PC-3 (cell line): ENCODE data around the gene RHOG. TPM values are rescaled to one million over a fixed set of nuclear protein-coding genes. Genes with fewer than 3 reads are reported as not detected.

Source experiments
- ATAC-seq: fragments of 200-7000 bp; cut with Tn5 transposase; 2 replicates; pipeline ENCODE4 v1.9.1; 2020; ENCODE audit warnings: mild to moderate bottlenecking, moderate library complexity
- BruUV-seq: library from RNA; stranded (reverse); fragments of 400-500 nt; replicated peaks from 2 replicates; lab custom pipeline; 2021; lab: Mats Ljungman, UMichigan
- CTCF ChIA-PET: fragments of 300-600 bp; sonication (Branson Sonifier 250); formaldehyde crosslinking; loops from one replicate; lab custom pipeline; 2022; ENCODE audit warnings: antibody characterized with exemption; lab: Charles Lee
- POLR2A ChIA-PET: fragments of 300-600 bp; sonication (Branson Sonifier 250); formaldehyde crosslinking; loops from one replicate; lab custom pipeline; 2022; ENCODE audit warnings: antibody characterized with exemption; ENCODE audit not compliant: unreplicated experiment; lab: Charles Lee
- DNase-seq: peaks from one replicate; pipeline ENCODE4 v3.0.0-alpha.2; 2015
- H2AFZ ChIP-seq: fragments of 300-600 bp; sonication (generic); 2 replicates; pipeline ENCODE4 v1.6.0; 2016; ENCODE audit warnings: antibody characterized with exemption, low read length
- H3F3A ChIP-seq: fragments of 300-600 bp; sonication (generic); one replicate; pipeline ENCODE4 v1.6.0; 2017; ENCODE audit warnings: antibody characterized with exemption, low read length, control low read depth, mild to moderate bottlenecking; ENCODE audit not compliant: unreplicated experiment
- H3K27ac ChIP-seq: fragments of 300-600 bp; sonication (generic); 2 replicates; pipeline ENCODE4 v1.5.1; 2016; ENCODE audit warnings: mild to moderate bottlenecking, low read length
- H3K27me3 ChIP-seq: fragments of 300-600 bp; sonication (generic); 2 replicates; pipeline ENCODE4 v1.6.1; 2016; ENCODE audit warnings: low read length, mixed read lengths
- H3K36me3 ChIP-seq: fragments of 300-600 bp; sonication (generic); 2 replicates; pipeline ENCODE4 v1.6.1; 2016; ENCODE audit warnings: low read depth, mixed run types, low read length, mixed read lengths
- H3K4me1 ChIP-seq: fragments of 300-600 bp; sonication (generic); 2 replicates; pipeline ENCODE4 v1.5.1; 2016; ENCODE audit warnings: low read length; ENCODE audit not compliant: insufficient read depth
- H3K4me2 ChIP-seq: fragments of 300-600 bp; sonication (generic); 2 replicates; pipeline ENCODE4 v1.6.0; 2016; ENCODE audit warnings: low read length
- H3K4me3 ChIP-seq: fragments of 300-600 bp; sonication (generic); 2 replicates; pipeline ENCODE4 v1.5.1; 2016; ENCODE audit warnings: mild to moderate bottlenecking, low read length, mixed read lengths
- H3K79me2 ChIP-seq: fragments of 300-600 bp; sonication (generic); 2 replicates; pipeline ENCODE4 v1.6.1; 2017; ENCODE audit warnings: low read length, mixed read lengths
- H3K9ac ChIP-seq: fragments of 300-600 bp; sonication (generic); 2 replicates; pipeline ENCODE4 v1.6.0; 2016; ENCODE audit warnings: mild to moderate bottlenecking, low read length
- H3K9me2 ChIP-seq: fragments of 300-600 bp; sonication (generic); replicated peaks from 2 replicates; pipeline ENCODE4 v1.6.1; 2016; ENCODE audit warnings: mixed run types, low read length, mixed read lengths
- H3K9me3 ChIP-seq: fragments of 300-600 bp; sonication (generic); 2 replicates; pipeline ENCODE4 v1.6.1; 2016; ENCODE audit warnings: low read length, mixed read lengths
- H4K20me1 ChIP-seq: fragments of 300-600 bp; sonication (generic); 2 replicates; pipeline ENCODE4 v1.6.1; 2016; ENCODE audit warnings: low read length, mixed read lengths
- EZH2 ChIP-seq: fragments of 300-600 bp; sonication (generic); IDR thresholded peaks from one replicate; pipeline ENCODE4 v1.6.1; 2017; ENCODE audit warnings: antibody characterized with exemption, mild to moderate bottlenecking, low read length; ENCODE audit not compliant: unreplicated experiment
- EZH2phosphoT487 ChIP-seq: fragments of 300-600 bp; sonication (generic); IDR thresholded peaks from 2 replicates; pipeline ENCODE4 v1.6.1; 2018; ENCODE audit warnings: mild to moderate bottlenecking, antibody characterized with exemption, low read length, borderline replicate concordance
- intact Hi-C: fragments of 100-400 bp; cut with micrococcal nuclease; formaldehyde crosslinking; loops from 2 replicates; pipeline ENCODE4 v1.9.0; 2023
- total RNA-seq: library from RNA; depleted of rRNA; stranded (reverse); fragments of >200 nt; gene quantifications from 2 replicates; pipeline ENCODE4 v1.2.3, GENCODE V29; 2014
- TF ChIP-seq, protein P1 (sequence below): fragments of 300-600 bp; sonication (generic); conservative IDR thresholded peaks from 2 replicates; pipeline ENCODE4 v1.5.1; 2017; ENCODE audit warnings: antibody characterized with exemption, low read depth, mild to moderate bottlenecking, low read length

Gene RHOG
- total RNA-seq, 1 experiment from 2014 or later, result 31.2 TPM

DNA sequence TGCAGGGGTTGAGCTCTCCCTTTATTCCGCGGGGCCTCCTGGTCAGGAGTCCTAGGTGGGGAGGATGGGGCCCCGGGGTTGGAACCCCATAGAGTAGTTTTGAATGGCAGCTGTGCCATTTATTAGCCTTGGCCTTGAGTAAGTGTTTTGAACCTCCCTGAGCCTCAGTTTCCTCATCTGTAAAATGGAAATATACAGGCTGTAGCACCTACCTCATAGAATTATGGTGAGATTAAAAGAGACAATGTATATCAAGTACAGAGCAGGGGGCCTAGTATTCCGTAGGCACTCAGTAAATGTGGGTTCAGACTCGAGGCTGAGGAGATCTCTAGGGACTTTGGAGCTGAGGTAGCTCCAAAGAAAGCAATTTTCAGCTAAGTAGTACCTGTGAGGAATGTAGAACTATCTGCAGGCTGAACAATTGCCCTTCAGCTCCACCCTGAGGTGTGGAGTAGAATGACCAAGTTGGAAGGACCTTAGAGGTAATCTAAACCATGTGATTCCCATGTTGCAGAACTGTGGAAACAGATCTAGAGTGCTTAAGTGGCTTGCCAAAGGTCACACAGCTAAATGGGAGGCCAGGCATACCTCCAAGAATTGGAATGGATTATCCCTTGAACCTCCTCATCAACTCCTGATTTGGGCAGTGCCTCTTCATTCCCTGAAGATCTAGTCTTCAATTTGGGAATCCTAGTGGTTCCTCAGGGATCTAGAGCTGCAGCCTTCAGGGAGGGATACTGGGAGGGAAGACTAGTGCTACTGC is 31.7 kb downstream of the RHOG start:
- peak; percentile 79 for ATAC-seq
- H4K20me1 ChIP-seq, result no peaks in the 10 kb centered on the region
- TSS peak; percentile 27 for BruUV-seq
- ChIA-PET CTCF (interaction anchor here (0.6 to 1.1 kb wide), 5 partner anchors 10 to 40 kb away, joined by 3 to 7 read pairs (median 3); partner anchors contain the start of genes NUP98 and RHOG), POLR2A (interaction anchor here (0.6 kb wide), 1 partner anchor 46 kb away, joined by 3 read pairs; no protein-coding TSS in a partner anchor)
- H3F3A ChIP-seq, result no peaks in the 10 kb centered on the region
- DNase-seq, result peak; percentile 80
- no peaks in the 10 kb centered on the region for H3K9me3 ChIP-seq
- TF ChIP-seq EZH2phosphoT487, result no peak
- TF ChIP-seq, protein P1, sequence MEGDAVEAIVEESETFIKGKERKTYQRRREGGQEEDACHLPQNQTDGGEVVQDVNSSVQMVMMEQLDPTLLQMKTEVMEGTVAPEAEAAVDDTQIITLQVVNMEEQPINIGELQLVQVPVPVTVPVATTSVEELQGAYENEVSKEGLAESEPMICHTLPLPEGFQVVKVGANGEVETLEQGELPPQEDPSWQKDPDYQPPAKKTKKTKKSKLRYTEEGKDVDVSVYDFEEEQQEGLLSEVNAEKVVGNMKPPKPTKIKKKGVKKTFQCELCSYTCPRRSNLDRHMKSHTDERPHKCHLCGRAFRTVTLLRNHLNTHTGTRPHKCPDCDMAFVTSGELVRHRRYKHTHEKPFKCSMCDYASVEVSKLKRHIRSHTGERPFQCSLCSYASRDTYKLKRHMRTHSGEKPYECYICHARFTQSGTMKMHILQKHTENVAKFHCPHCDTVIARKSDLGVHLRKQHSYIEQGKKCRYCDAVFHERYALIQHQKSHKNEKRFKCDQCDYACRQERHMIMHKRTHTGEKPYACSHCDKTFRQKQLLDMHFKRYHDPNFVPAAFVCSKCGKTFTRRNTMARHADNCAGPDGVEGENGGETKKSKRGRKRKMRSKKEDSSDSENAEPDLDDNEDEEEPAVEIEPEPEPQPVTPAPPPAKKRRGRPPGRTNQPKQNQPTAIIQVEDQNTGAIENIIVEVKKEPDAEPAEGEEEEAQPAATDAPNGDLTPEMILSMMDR, result peak; percentile 75
- H3K4me2 ChIP-seq, result peak overlapping the region; percentile 95
- no peaks in the 10 kb centered on the region for H3K9me2 ChIP-seq
- peaks cover 8% of the 10 kb centered on the region for H3K4me1 ChIP-seq
- H3K4me3 ChIP-seq, result peak overlapping the region; percentile 85
- no peaks in the 10 kb centered on the region for H3K36me3 ChIP-seq
- H3K27me3 ChIP-seq, result no peaks in the 10 kb centered on the region
- peak overlapping the region; percentile 100 for H2AFZ ChIP-seq
- peak overlapping the region; percentile 70 for H3K9ac ChIP-seq
- intact Hi-C loops, result loop anchor here (1.0 to 5.0 kb wide), 4 partner anchors 12 to 37 kb away; partner anchors contain the start of genes NUP98 and RHOG
- no peak overlapping the region for H3K27ac ChIP-seq
- H3K79me2 ChIP-seq, result no peaks in the 10 kb centered on the region

DNA sequence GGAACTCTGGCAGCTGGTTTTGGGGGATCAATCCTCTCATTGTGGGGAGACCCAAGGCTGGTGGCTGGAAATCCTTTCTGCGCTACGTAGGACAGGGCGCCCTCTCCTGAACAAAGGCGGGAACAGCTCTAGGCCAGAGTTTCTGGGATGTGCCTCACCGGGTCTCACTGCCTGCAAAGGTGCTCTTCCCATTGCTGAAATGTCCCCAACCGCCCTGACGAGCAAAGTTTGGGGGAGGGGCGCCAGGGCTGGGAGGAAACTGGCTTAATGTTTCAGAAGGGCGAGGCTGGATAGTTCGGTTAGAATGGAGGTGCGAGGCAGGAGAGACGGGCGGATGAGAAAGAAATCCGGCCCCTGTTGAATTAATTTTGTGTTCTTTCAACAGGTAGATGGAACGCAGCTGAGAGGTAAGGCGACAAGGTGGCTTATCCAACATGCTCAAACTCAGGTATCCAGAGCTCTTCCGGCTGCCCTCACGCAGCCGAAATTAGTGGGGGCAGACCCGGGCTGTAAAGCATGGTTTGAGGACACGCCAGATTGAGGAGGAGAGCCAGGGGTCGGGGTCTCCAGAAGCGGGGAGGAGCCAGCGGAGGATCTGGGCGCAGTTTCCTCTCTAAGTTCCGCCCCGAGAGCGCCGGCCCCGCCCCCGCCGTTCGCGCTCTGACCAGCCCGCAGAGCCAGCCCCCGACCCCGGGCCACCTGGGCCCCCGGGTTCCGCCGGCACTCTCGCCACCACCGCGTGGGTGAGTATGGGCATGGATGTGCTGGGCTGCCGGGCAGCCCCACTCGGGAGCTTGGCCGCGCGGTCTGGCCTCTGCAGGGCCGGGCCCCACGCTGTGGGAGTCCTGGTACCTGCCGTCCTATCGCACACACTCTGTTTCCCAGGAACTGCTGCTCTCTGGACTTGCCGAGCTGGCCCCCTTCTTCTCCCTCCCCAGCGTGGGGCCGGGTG is 32.6 kb downstream of the RHOG start, which contains the start of gene PGAP2:
Gene PGAP2 (plus strand): TSS at position 652 of the 952 bp plus-strand sequence. CDS start 2,700 bp downstream, outside the sequence.
- no peaks in the 10 kb centered on the region for H3K27me3 ChIP-seq
- ChIA-PET POLR2A (interaction anchor here (0.5 kb wide), 1 partner anchor 333 kb away, joined by 3 read pairs; no protein-coding TSS in a partner anchor), CTCF (interaction anchor here (0.5 to 1.1 kb wide), 8 partner anchors 10 to 100 kb away, joined by 3 to 7 read pairs (median 4); partner anchors contain the start of genes NUP98 and RHOG)
- no TSS peak for BruUV-seq
- H3K4me1 ChIP-seq, result peaks cover 12% of the 10 kb centered on the region
- peak; percentile 73 for DNase-seq
- intact Hi-C loops, result loop anchor here (1.0 to 5.0 kb wide), 4 partner anchors 11 to 36 kb away; partner anchors contain the start of genes NUP98 and RHOG
- H3K9ac ChIP-seq, result peak within 1 kb of the TSS; percentile 70
- no peak within 1 kb of the TSS for H3K27ac ChIP-seq
- TF ChIP-seq, protein P1, result peak; percentile 72
- TF ChIP-seq EZH2phosphoT487, result no peak
- no peak for TF ChIP-seq EZH2
- peak within 1 kb of the TSS; percentile 95 for H3K4me2 ChIP-seq
- peak within 1 kb of the TSS; percentile 100 for H2AFZ ChIP-seq
- no peaks in the 10 kb centered on the region for H3K9me3 ChIP-seq
- no peaks in the 10 kb centered on the region for H3K79me2 ChIP-seq
- H4K20me1 ChIP-seq, result no peaks in the 10 kb centered on the region
- H3K36me3 ChIP-seq, result no peaks in the 10 kb centered on the region
- no peaks in the 10 kb centered on the region for H3K9me2 ChIP-seq
- H3K4me3 ChIP-seq, result peak within 1 kb of the TSS; percentile 85
- peak; percentile 65 for ATAC-seq
- no peaks in the 10 kb centered on the region for H3F3A ChIP-seq
